GM12878 (cell line): ENCODE results near the gene MAMLD1. TPM values are rescaled to one million over a fixed set of nuclear protein-coding genes. Genes with fewer than 3 reads are reported as not detected.

Experiments
- ATAC-seq: fragments of 200-7000 bp; cut with Tn5 transposase; 3 replicates; pipeline ENCODE4 v1.9.1; 2020; ENCODE audit warnings: mild to moderate bottlenecking, moderate library complexity
- BruUV-seq: library from RNA; stranded (reverse); fragments of 400-500 nt; replicated peaks from 2 replicates; lab custom pipeline; 2021; lab: Mats Ljungman, UMichigan
- CTCF ChIA-PET: fragments of 300-600 bp; sonication (Branson Sonifier 250); formaldehyde crosslinking; extraction: SDS; loops from one replicate; lab custom pipeline; 2021; ENCODE audit warnings: inconsistent platforms; lab: Yijun Ruan, JAX
- POLR2A ChIA-PET: fragments of 350-600 bp; formaldehyde crosslinking; extraction: SDS; loops from one replicate; lab custom pipeline; 2021; ENCODE audit warnings: inconsistent platforms; lab: Charles Lee
- RAD21 ChIA-PET: fragments of 300-600 bp; sonication (Branson Sonifier 250); formaldehyde crosslinking; loops from one replicate; lab custom pipeline; 2023; ENCODE audit warnings: antibody characterized with exemption; ENCODE audit not compliant: unreplicated experiment; lab: Charles Lee
- SMC1A ChIA-PET: fragments of 300-600 bp; sonication (Branson Sonifier 250); formaldehyde crosslinking; loops from one replicate; lab custom pipeline; 2023; ENCODE audit not compliant: unreplicated experiment, uncharacterized antibody; lab: Charles Lee
- DNase-seq: peaks from one replicate; pipeline ENCODE4 v3.0.0-alpha.2; 2011; ENCODE audit warnings: low read depth, low spot score
- FAIRE-seq: peaks from 3 replicates; lab custom pipeline; 2011; peaks lifted over from hg19 to GRCh38; lab: Jason Lieb, UNC
- H2AFZ ChIP-seq: 2 replicates; pipeline ENCODE4 v1.6.0; 2011; ENCODE audit warnings: low read depth, low read length, control low read depth; ENCODE audit not compliant: control insufficient read depth
- H3K27ac ChIP-seq: 2 replicates; pipeline ENCODE4 v1.5.1; 2011; ENCODE audit warnings: control low read depth; ENCODE audit not compliant: control insufficient read depth, insufficient read depth
- H3K27me3 ChIP-seq, 2 experiments: replicated peaks in 1 of 2; 2 replicates each; pipeline versions ENCODE4 v1.6.0 to v1.6.1; 2011; ENCODE audit warnings: low read length in 1 of 2; ENCODE audit not compliant: control insufficient read depth in 2 of 2, insufficient read depth in 2 of 2
- H3K36me3 ChIP-seq, 2 experiments: 2 replicates each; pipeline ENCODE4 v1.5.1; 2011; ENCODE audit warnings: low read length in 1 of 2; ENCODE audit not compliant: control insufficient read depth in 2 of 2, insufficient read depth in 2 of 2
- H3K4me1 ChIP-seq: 2 replicates; pipeline ENCODE4 v1.6.1; 2011; ENCODE audit warnings: mild to moderate bottlenecking, low read length, moderate library complexity, mixed read lengths; ENCODE audit not compliant: control insufficient read depth, insufficient read depth
- H3K4me2 ChIP-seq: 2 replicates; pipeline ENCODE4 v1.6.0; 2011; ENCODE audit warnings: control low read depth; ENCODE audit not compliant: control insufficient read depth, insufficient read depth
- H3K4me3 ChIP-seq: fragments of 200-600 bp; sonication (generic); 2 replicates; pipeline ENCODE4 v1.5.1; 2016
- H3K79me2 ChIP-seq: 2 replicates; pipeline ENCODE4 v1.6.0; 2011; ENCODE audit warnings: low read length; ENCODE audit not compliant: control insufficient read depth, insufficient read depth
- H3K9ac ChIP-seq: 2 replicates; pipeline ENCODE4 v1.8.0; 2011; ENCODE audit warnings: low read length, control low read depth, mixed read lengths; ENCODE audit not compliant: control insufficient read depth, insufficient read depth
- H3K9me3 ChIP-seq: replicated peaks from 3 replicates; pipeline ENCODE4 v1.5.1; 2011; ENCODE audit warnings: mild to moderate bottlenecking, low read length; ENCODE audit not compliant: control insufficient read depth, insufficient read depth
- H4K20me1 ChIP-seq: 2 replicates; pipeline ENCODE4 v1.6.0; 2011; ENCODE audit not compliant: control insufficient read depth, insufficient read depth
- JUNB ChIP-seq: IDR thresholded peaks from 2 replicates; pipeline ENCODE4 v1.6.1; 2016; ENCODE audit warnings: antibody characterized with exemption, mild to moderate bottlenecking
- LARP7 ChIP-seq: fragments of 450-650 bp; IDR thresholded peaks from 2 replicates; pipeline ENCODE4 v1.6.1; 2017; ENCODE audit warnings: mild to moderate bottlenecking
- MTA3 ChIP-seq: IDR thresholded peaks from 2 replicates; pipeline ENCODE4 v1.6.1; 2012; ENCODE audit warnings: low read length, inconsistent platforms, borderline replicate concordance
- MYB ChIP-seq: fragments of 150-350 bp; IDR thresholded peaks from 2 replicates; pipeline ENCODE4 v1.6.1; 2014; ENCODE audit warnings: mild to moderate bottlenecking, low read depth, low read length, borderline replicate concordance
- PAX8 ChIP-seq: fragments of 450-650 bp; IDR thresholded peaks from 2 replicates; pipeline ENCODE4 v1.6.1; 2017; ENCODE audit warnings: mild to moderate bottlenecking, moderate library complexity
- PML ChIP-seq: IDR thresholded peaks from 2 replicates; pipeline ENCODE4 v1.6.1; 2012; ENCODE audit warnings: low read length, inconsistent platforms
- POLR2AphosphoS5 ChIP-seq: IDR thresholded peaks from 2 replicates; pipeline ENCODE4 v1.6.1; 2011; ENCODE audit warnings: mild to moderate bottlenecking, low read length, inconsistent platforms
- RB1 ChIP-seq: fragments of 450-650 bp; formaldehyde crosslinking; IDR thresholded peaks from 2 replicates; pipeline ENCODE4 v1.6.1; 2017; ENCODE audit warnings: mild to moderate bottlenecking, borderline replicate concordance
- SIN3A ChIP-seq: IDR thresholded peaks from 2 replicates; pipeline ENCODE4 v1.6.1; 2012; ENCODE audit warnings: low read depth, low read length, improper control_type of control experiment
- SMAD1 ChIP-seq: fragments of 450-650 bp; IDR thresholded peaks from 2 replicates; pipeline ENCODE4 v1.6.1; 2018; ENCODE audit warnings: mild to moderate bottlenecking, low read depth; ENCODE audit not compliant: partially characterized antibody
- SMAD5 ChIP-seq: IDR thresholded peaks from 2 replicates; pipeline ENCODE4 v1.6.1; 2016; ENCODE audit warnings: antibody characterized with exemption, low read depth
- SMC3 ChIP-seq: IDR thresholded peaks from 2 replicates; pipeline ENCODE4 v1.6.1; 2011; ENCODE audit warnings: low read length, improper control_type of control experiment, borderline replicate concordance
- SPI1 ChIP-seq: IDR thresholded peaks from 2 replicates; pipeline ENCODE4 v1.6.1; 2011; ENCODE audit warnings: low read depth, mild to moderate bottlenecking, low read length, moderate library complexity, borderline replicate concordance; ENCODE audit not compliant: insufficient read depth
- TARDBP ChIP-seq: IDR thresholded peaks from 2 replicates; pipeline ENCODE4 v1.6.1; 2016; ENCODE audit warnings: borderline replicate concordance
- whole genome bisulfite sequencing: methylation state at CpG from one replicate; pipeline ENCODE4 v1.1.6; 2016; ENCODE audit warnings: low lambda C conversion rate; ENCODE audit not compliant: insufficient replicate concordance, insufficient coverage; ENCODE audit errors: missing lambda C conversion rate; 5-methylcytosine and 5-hydroxymethylcytosine counted together
- in situ Hi-C: fragments of 300-500 bp; cut with MboI; formaldehyde crosslinking; loops from 9 replicates; pipeline ENCODE4 v1.14.3; 2018; ENCODE audit warnings: mixed read lengths
- intact Hi-C: fragments of 100-400 bp; cut with micrococcal nuclease; formaldehyde crosslinking; loops from one replicate; pipeline ENCODE4 v1.14.2; 2022; ENCODE audit not compliant: unreplicated experiment
- polyA plus RNA-seq, 11 experiments: library from polyadenylated mRNA; depleted of rRNA in 4 of 11; unstranded in 6 of 11; stranded (reverse) in 5 of 11; fragments of >200 nt; fragmentation: Nextera tagmentation in 4 of 11; fragmentation: Illumina TruSeq in 1 of 11; extraction: Ambion mirVana in 4 of 11; extraction: Trizol in 1 of 11; gene quantifications; 1 replicate in 1 of 11; 2 replicates in 10 of 11; pipeline versions ENCODE4 v1.2.1 to v1.2.3, GENCODE V29; 2011 to 2016; ENCODE audit warnings: inconsistent platforms in 2 of 11, missing spikeins in 2 of 11, low read depth in 1 of 11
- total RNA-seq, 4 experiments: library from RNA; depleted of rRNA in 3 of 4; stranded (reverse); fragments of >200 nt in 3 of 4; fragmentation: Illumina TruSeq in 1 of 4; extraction: Trizol in 1 of 4; gene quantifications; 2 replicates each; pipeline versions ENCODE4 v1.2.1 to v1.2.3, GENCODE V29; 2013 to 2021
- TF ChIP-seq, protein P1 (sequence below): fragments of 450-650 bp; IDR thresholded peaks from 2 replicates; pipeline ENCODE4 v1.6.1; 2017; ENCODE audit warnings: mild to moderate bottlenecking, moderate library complexity
- TF ChIP-seq, protein P2 (sequence below): fragments of 450-650 bp; IDR thresholded peaks from 2 replicates; pipeline ENCODE4 v1.6.1; 2017; ENCODE audit warnings: antibody characterized with exemption, mild to moderate bottlenecking, moderate library complexity

The MAMLD1 gene
- total and polyA plus RNA-seq, 10 of the 15 experiments (the other 5 are each of a cell fraction or from before 2014, with no cell fraction given) = 0.03 to 0.05 TPM; not detected in 8

DNA sequence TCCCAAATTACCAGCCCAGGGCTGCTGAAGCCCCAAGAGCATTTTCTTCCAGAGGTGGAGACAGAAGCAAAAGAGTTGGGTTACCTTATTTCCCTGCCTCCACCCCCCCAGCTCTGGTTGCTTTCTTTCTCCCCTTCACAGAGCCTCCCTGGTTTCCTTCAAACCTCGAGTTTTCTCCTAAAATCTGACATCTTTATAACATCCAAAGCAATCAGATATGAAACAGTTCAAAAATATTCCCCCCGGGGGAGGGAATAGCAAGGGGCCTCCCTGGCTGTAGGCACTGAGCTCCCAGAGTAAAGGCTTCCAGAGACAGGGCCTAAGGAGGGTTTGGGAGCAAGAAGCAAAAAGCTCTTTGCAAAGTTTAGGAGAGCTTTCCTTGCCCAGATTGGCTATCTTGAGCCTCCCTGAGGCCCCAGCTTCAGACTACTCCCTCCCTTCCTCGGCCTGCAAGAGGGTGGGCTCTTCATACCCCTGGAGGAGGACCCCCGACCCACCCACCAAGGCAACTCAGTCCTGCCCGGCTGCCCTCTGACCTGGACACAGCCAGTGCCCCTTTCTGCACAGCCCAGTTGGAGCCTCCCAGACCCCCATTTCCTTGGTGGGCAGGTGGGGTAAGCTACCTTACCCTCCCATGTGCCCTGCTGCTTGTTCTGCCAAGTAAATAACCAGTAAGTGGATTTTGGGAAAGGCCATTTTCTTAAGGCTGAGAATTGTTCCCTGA lies 7.6 kb downstream of the MAMLD1 start:
- no peak for FAIRE-seq
- no TSS peak for BruUV-seq
- Histone ChIP-seq H3K79me2 (no peaks in the 10 kb centered on the region), H3K4me2 (no peak overlapping the region), H3K36me3 (no peaks in the 10 kb centered on the region), H2AFZ (no peak overlapping the region), H3K4me1 (no peaks in the 10 kb centered on the region), H3K9me3 (no peaks in the 10 kb centered on the region; the same call in 2 of the 3 replicates), H3K27ac (no peak overlapping the region), H3K4me3 (no peak overlapping the region), H3K27me3 (no peaks in the 10 kb centered on the region; a peak in 1 of 4 replicates), H3K9ac (no peak overlapping the region), H4K20me1 (no peaks in the 10 kb centered on the region)
- SMC1A ChIA-PET = no interaction called here
- no peak for TF ChIP-seq SPI1
- no peak for TF ChIP-seq SMAD5
- TF ChIP-seq PML = no peak
- no peak for TF ChIP-seq POLR2AphosphoS5
- TF ChIP-seq MTA3 = no peak
- no peak for TF ChIP-seq JUNB
- TF ChIP-seq PAX8 = no peak
- TF ChIP-seq SIN3A = no peak
- no peak for TF ChIP-seq MYB
- TF ChIP-seq TARDBP = no peak
- TF ChIP-seq, protein P1, sequence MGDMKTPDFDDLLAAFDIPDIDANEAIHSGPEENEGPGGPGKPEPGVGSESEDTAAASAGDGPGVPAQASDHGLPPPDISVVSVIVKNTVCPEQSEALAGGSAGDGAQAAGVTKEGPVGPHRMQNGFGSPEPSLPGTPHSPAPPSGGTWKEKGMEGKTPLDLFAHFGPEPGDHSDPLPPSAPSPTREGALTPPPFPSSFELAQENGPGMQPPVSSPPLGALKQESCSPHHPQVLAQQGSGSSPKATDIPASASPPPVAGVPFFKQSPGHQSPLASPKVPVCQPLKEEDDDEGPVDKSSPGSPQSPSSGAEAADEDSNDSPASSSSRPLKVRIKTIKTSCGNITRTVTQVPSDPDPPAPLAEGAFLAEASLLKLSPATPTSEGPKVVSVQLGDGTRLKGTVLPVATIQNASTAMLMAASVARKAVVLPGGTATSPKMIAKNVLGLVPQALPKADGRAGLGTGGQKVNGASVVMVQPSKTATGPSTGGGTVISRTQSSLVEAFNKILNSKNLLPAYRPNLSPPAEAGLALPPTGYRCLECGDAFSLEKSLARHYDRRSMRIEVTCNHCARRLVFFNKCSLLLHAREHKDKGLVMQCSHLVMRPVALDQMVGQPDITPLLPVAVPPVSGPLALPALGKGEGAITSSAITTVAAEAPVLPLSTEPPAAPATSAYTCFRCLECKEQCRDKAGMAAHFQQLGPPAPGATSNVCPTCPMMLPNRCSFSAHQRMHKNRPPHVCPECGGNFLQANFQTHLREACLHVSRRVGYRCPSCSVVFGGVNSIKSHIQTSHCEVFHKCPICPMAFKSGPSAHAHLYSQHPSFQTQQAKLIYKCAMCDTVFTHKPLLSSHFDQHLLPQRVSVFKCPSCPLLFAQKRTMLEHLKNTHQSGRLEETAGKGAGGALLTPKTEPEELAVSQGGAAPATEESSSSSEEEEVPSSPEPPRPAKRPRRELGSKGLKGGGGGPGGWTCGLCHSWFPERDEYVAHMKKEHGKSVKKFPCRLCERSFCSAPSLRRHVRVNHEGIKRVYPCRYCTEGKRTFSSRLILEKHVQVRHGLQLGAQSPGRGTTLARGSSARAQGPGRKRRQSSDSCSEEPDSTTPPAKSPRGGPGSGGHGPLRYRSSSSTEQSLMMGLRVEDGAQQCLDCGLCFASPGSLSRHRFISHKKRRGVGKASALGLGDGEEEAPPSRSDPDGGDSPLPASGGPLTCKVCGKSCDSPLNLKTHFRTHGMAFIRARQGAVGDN = no peak
- no peak for TF ChIP-seq SMAD1
- TF ChIP-seq LARP7 = no peak
- TF ChIP-seq, protein P2, sequence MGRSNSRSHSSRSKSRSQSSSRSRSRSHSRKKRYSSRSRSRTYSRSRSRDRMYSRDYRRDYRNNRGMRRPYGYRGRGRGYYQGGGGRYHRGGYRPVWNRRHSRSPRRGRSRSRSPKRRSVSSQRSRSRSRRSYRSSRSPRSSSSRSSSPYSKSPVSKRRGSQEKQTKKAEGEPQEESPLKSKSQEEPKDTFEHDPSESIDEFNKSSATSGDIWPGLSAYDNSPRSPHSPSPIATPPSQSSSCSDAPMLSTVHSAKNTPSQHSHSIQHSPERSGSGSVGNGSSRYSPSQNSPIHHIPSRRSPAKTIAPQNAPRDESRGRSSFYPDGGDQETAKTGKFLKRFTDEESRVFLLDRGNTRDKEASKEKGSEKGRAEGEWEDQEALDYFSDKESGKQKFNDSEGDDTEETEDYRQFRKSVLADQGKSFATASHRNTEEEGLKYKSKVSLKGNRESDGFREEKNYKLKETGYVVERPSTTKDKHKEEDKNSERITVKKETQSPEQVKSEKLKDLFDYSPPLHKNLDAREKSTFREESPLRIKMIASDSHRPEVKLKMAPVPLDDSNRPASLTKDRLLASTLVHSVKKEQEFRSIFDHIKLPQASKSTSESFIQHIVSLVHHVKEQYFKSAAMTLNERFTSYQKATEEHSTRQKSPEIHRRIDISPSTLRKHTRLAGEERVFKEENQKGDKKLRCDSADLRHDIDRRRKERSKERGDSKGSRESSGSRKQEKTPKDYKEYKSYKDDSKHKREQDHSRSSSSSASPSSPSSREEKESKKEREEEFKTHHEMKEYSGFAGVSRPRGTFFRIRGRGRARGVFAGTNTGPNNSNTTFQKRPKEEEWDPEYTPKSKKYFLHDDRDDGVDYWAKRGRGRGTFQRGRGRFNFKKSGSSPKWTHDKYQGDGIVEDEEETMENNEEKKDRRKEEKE = no peak
- TF ChIP-seq SMC3 = no peak
- TF ChIP-seq RB1 = no peak
- ATAC-seq = no peak
- POLR2A ChIA-PET = no interaction called here
- RAD21 ChIA-PET = no interaction called here
- no peak for DNase-seq
- in situ Hi-C loops = no loop called here
- intact Hi-C loops = no loop called here
- WGBS = 4% methylated on average over 5 of the region's 5 CpGs
- CTCF ChIA-PET = interaction anchor here (0.6 kb wide), 1 partner anchor 225 kb away, joined by 3 read pairs; no protein-coding TSS in a partner anchor
